GM12891 (cell line): Measurements from ENCODE around the gene QRICH2.

Source experiments
- DNase-seq: peaks from one replicate; pipeline ENCODE4 v3.0.0; 2011; ENCODE audit warnings: low spot score; ENCODE audit not compliant: insufficient read length
- FAIRE-seq: peaks from 2 replicates; lab custom pipeline; 2011; peaks lifted over from hg19 to GRCh38; lab: Jason Lieb, UNC
- PAX5 ChIP-seq: IDR thresholded peaks from 2 replicates; pipeline ENCODE4 v1.6.1; 2011; ENCODE audit warnings: low read length, moderate library complexity, mild to moderate bottlenecking; ENCODE audit not compliant: insufficient read depth, severe bottlenecking
- POLR2A ChIP-seq: IDR thresholded peaks from 2 replicates; pipeline ENCODE4 v1.6.1; 2011; ENCODE audit warnings: low read depth, low read length, control low read depth
- POLR2AphosphoS5 ChIP-seq: IDR thresholded peaks from 2 replicates; pipeline ENCODE4 v1.6.1; 2011; ENCODE audit warnings: low read depth, low read length, control low read depth
- POU2F2 ChIP-seq: IDR thresholded peaks from 2 replicates; pipeline ENCODE4 v1.6.1; 2011; ENCODE audit warnings: low read depth, mild to moderate bottlenecking, control low read depth, low read length, moderate library complexity
- SPI1 ChIP-seq: IDR thresholded peaks from 2 replicates; pipeline ENCODE4 v1.6.1; 2011; ENCODE audit warnings: low read depth, low read length, control low read depth
- TAF1 ChIP-seq: IDR thresholded peaks from 2 replicates; pipeline ENCODE4 v1.6.1; 2011; ENCODE audit warnings: low read depth, low read length, control low read depth

Gene QRICH2

GRCh38 chr17:76331083-76331482 lies 23.0 kb upstream of the QRICH2 start:
- TF ChIP-seq SPI1: no peak
- no peak for TF ChIP-seq POLR2AphosphoS5
- no peak for TF ChIP-seq PAX5
- TF ChIP-seq TAF1: no peak
- no peak for TF ChIP-seq POU2F2
- no peak for TF ChIP-seq POLR2A
- FAIRE-seq: no peak

GRCh38 chr17:76329664-76330063 lies 21.6 kb upstream of the QRICH2 start:
- FAIRE-seq: no peak
- DNase-seq: no peak
- TF ChIP-seq POU2F2 (no peak), POLR2A (no peak), POLR2AphosphoS5 (no peak), SPI1 (no peak), TAF1 (no peak), PAX5 (no peak)

More at GRCh38 chr17:76331083-76331482, 23.0 kb upstream of the QRICH2 start:
- DNase-seq: no peak

- FAIRE-seq (no peak), DNase-seq (no peak)
- TF ChIP-seq POLR2AphosphoS5 (no peak), POLR2A (no peak), TAF1 (no peak), PAX5 (no peak), SPI1 (no peak), POU2F2 (no peak)
Measured at GRCh38 chr17:76327696-76328095, 19.6 kb upstream of the QRICH2 start.

DNA sequence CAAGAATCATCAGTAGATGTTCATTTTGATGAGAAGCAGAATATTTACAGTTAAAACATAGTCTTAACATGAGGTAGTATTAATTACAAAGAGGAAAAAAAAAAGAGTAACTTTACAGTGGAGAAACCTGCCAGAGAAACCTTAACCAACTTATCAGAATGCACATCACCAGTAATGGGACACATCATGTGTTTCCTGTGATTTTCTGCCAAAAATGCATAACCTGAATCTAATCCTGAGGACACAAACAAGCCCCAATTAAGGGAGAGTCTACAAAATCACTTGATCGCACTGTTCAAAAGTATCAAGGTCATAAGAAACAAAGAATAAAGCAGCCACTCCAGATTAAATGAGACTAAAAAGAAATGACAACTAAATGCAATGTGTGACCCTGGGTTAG lies 18.2 kb upstream of the QRICH2 start:
- FAIRE-seq: no peak
- TF ChIP-seq SPI1 (no peak), POU2F2 (no peak), TAF1 (no peak)
- DNase-seq: no peak

GRCh38 chr17:76318586-76318985 lies 10.5 kb upstream of the QRICH2 start:
- FAIRE-seq: no peak
- TF ChIP-seq TAF1 (no peak), POU2F2 (no peak), POLR2A (no peak), PAX5 (no peak)
- DNase-seq: no peak

DNA sequence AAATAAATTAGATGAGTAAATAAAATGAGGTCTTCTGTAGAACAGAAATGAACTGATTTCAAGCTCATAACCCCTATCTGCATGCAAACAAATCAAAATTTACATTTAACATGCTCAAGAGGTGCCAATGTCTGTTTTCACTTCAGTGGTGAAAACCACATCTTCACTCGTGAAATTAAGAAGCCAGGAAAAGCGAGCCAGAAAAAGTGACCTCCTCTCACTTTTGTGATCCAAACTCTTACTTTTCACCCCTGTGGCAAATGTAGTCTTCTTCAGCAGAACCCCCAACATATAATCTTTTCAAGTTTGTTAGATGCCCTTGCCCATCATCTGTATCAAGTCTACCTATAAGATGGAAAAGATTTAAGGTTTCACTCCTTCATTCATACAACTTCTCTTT lies 9.5 kb upstream of the QRICH2 start:
- FAIRE-seq (no peak), DNase-seq (no peak)
- no peak for TF ChIP-seq TAF1

GRCh38 chr17:76314392-76315227 lies 6.5 kb upstream of the QRICH2 start:
- no peak for DNase-seq
- FAIRE-seq: no peak
- no peak for TF ChIP-seq POLR2A
- TF ChIP-seq TAF1: no peak
- TF ChIP-seq PAX5: no peak
- TF ChIP-seq POLR2AphosphoS5: no peak
- TF ChIP-seq POU2F2: no peak
- TF ChIP-seq SPI1: no peak

DNA sequence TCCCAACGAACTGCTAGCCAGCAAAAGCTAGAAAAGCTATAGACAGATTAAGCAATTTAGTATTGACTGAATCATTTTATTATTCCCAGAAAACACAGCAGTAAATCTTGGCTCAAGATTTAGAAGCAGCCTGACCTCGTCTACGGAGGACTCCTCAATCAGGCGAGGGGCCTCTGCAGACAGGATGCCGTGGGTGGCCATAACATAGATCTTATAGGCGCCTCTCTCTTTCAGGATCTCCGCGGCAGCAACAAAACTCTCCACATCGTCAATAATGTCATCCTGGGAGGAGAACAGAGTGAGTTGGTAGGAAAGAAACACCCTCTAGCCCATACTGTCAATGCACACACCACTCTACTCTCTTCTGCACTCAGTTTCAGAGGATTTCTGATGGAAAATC lies 4.7 kb upstream of the QRICH2 start:
- no peak for TF ChIP-seq POLR2AphosphoS5
- no peak for TF ChIP-seq SPI1
- TF ChIP-seq POLR2A: no peak
- no peak for TF ChIP-seq TAF1
- no peak for TF ChIP-seq PAX5
- no peak for TF ChIP-seq POU2F2
- FAIRE-seq: no peak
- DNase-seq: no peak

GRCh38 chr17:76309461-76309860 lies 1.4 kb upstream of the QRICH2 start:
- FAIRE-seq: no peak
- TF ChIP-seq SPI1 (no peak), POLR2A (no peak), TAF1 (no peak), POU2F2 (no peak), PAX5 (no peak), POLR2AphosphoS5 (no peak)
- DNase-seq: no peak
